HG03064 (cell line): ENCODE measurements around the gene SERPINF2.
"Not testable (repeated sequence)": the region's sequence is repeated elsewhere in the genome, so short reads cannot be mapped to it uniquely, and the experiment has no call there.

ENCODE experiments used
- ATAC-seq: cut with Tn5 transposase; IDR thresholded peaks from one replicate; pipeline ENCODE4 v1.9.1; 2021; ENCODE audit warnings: low read depth; ENCODE audit not compliant: unreplicated experiment

Gene SERPINF2

GRCh38 chr17:1742371-1743087 is at the start of gene SERPINF2:
SERPINF2 (plus strand) TSS chr17:1742871; CDS start chr17:1744996, 2,125 bp downstream.
- no peak for ATAC-seq

- ATAC-seq: no peak
Measured at GRCh38 chr17:1693339-1693738, 49.3 kb upstream of the SERPINF2 start.

- no peak for ATAC-seq
Measured at GRCh38 chr17:1695365-1695764, 47.3 kb upstream of the SERPINF2 start.

- ATAC-seq: no peak
Measured at GRCh38 chr17:1697681-1698080, 45.0 kb upstream of the SERPINF2 start.

GRCh38 chr17:1699891-1700290 is 42.8 kb upstream of the SERPINF2 start:
- not testable (repeated sequence) for ATAC-seq

GRCh38 chr17:1703063-1703462 is 39.6 kb upstream of the SERPINF2 start:
- no peak for ATAC-seq

- no peak for ATAC-seq
Measured at GRCh38 chr17:1705004-1705403, 37.7 kb upstream of the SERPINF2 start.

GRCh38 chr17:1707107-1707506 is 35.6 kb upstream of the SERPINF2 start:
- ATAC-seq: no peak

- not testable (repeated sequence) for ATAC-seq
Measured at GRCh38 chr17:1708791-1709346, 33.8 kb upstream of the SERPINF2 start.

GRCh38 chr17:1709403-1709951 is 33.2 kb upstream of the SERPINF2 start:
- no peak for ATAC-seq

- ATAC-seq: no peak
Measured at GRCh38 chr17:1709971-1710806, 32.5 kb upstream of the SERPINF2 start, which contains the start of gene TLCD2. TLCD2 (minus strand) TSS chr17:1710377; CDS start chr17:1710242, 135 bp downstream.

- ATAC-seq: no peak
Measured at GRCh38 chr17:1710807-1711553, 31.7 kb upstream of the SERPINF2 start.

- ATAC-seq: no peak
Measured at GRCh38 chr17:1711804-1712203, 30.9 kb upstream of the SERPINF2 start.

GRCh38 chr17:1712271-1712670 is 30.4 kb upstream of the SERPINF2 start:
- no peak for ATAC-seq

- ATAC-seq: no peak
Measured at GRCh38 chr17:1713160-1713877, 29.4 kb upstream of the SERPINF2 start.

- ATAC-seq: no peak
Measured at GRCh38 chr17:1713878-1714426, 28.7 kb upstream of the SERPINF2 start.

- ATAC-seq: no peak
Measured at GRCh38 chr17:1714427-1714979, 28.2 kb upstream of the SERPINF2 start.

- ATAC-seq: no peak
Measured at GRCh38 chr17:1714980-1715802, 27.5 kb upstream of the SERPINF2 start.

GRCh38 chr17:1715803-1716075 is 26.9 kb upstream of the SERPINF2 start:
- ATAC-seq: no peak
